Fibroblast of lung (primary cell): ENCODE results near the gene PRRC1. TPM values are rescaled to one million over a fixed set of nuclear protein-coding genes. Genes with fewer than 3 reads are reported as not detected.
"Not testable (repeated sequence)": the region's sequence is repeated elsewhere in the genome, so short reads cannot be mapped to it uniquely, and the experiment has no call there.

ENCODE experiments used
- DNase-seq, 2 donors: peaks; one replicate each; pipeline versions ENCODE4 v3.0.0 to v3.0.0-alpha.2; 2010; ENCODE audit warnings: low read depth in 2 of 2
- H2AFZ ChIP-seq: 2 replicates; pipeline ENCODE4 v1.5.1; 2012; ENCODE audit warnings: low read length, control low read depth, inconsistent platforms
- H3K27ac ChIP-seq: 2 replicates; pipeline ENCODE4 v1.5.1; 2011; ENCODE audit warnings: low read length, control low read depth; ENCODE audit not compliant: insufficient read depth
- H3K27me3 ChIP-seq: 2 replicates; pipeline ENCODE4 v1.5.1; 2011; ENCODE audit warnings: mild to moderate bottlenecking, low read length; ENCODE audit not compliant: control insufficient read depth, insufficient read depth
- H3K36me3 ChIP-seq: 2 replicates; pipeline ENCODE4 v1.5.1; 2011; ENCODE audit warnings: low read length; ENCODE audit not compliant: control insufficient read depth, insufficient read depth
- H3K4me1 ChIP-seq: 2 replicates; pipeline ENCODE4 v1.5.1; 2011; ENCODE audit warnings: low read length; ENCODE audit not compliant: control insufficient read depth, insufficient read depth; ENCODE audit errors: extremely low read depth
- H3K4me2 ChIP-seq: 2 replicates; pipeline ENCODE4 v1.5.1; 2011; ENCODE audit warnings: low read length, control low read depth; ENCODE audit not compliant: insufficient read depth; ENCODE audit errors: extremely low read depth
- H3K4me3 ChIP-seq, 4 experiments: fragments of 200-600 bp in 1 of 4; sonication (generic) in 1 of 4; replicated peaks in 1 of 4; 2 replicates each; pipeline ENCODE4 v1.5.1; 2011 to 2016; ENCODE audit warnings: low read length in 4 of 4, low read depth in 3 of 4, mild to moderate bottlenecking in 3 of 4, control low read depth in 2 of 4, inconsistent platforms in 1 of 4, mixed read lengths in 1 of 4; ENCODE audit not compliant: insufficient read depth in 1 of 4; ENCODE audit errors: control extremely low read depth in 1 of 4
- H3K79me2 ChIP-seq: 2 replicates; pipeline ENCODE4 v1.5.1; 2012; ENCODE audit warnings: mild to moderate bottlenecking, low read length, inconsistent platforms; ENCODE audit not compliant: control insufficient read depth, insufficient read depth
- H3K9ac ChIP-seq: 2 replicates; pipeline ENCODE4 v1.5.1; 2011; ENCODE audit warnings: mild to moderate bottlenecking, low read length, control low read depth; ENCODE audit not compliant: insufficient read depth
- H3K9me3 ChIP-seq: 2 replicates; pipeline ENCODE4 v1.5.1; 2012; ENCODE audit warnings: low read depth, low read length; ENCODE audit not compliant: control insufficient read depth, insufficient read depth
- H4K20me1 ChIP-seq: 2 replicates; pipeline ENCODE4 v1.5.1; 2011; ENCODE audit warnings: low read length; ENCODE audit not compliant: control insufficient read depth, insufficient read depth; ENCODE audit errors: extremely low read depth
- EZH2 ChIP-seq: IDR thresholded peaks from 2 replicates; pipeline ENCODE4 v1.5.1; 2012; ENCODE audit warnings: low read length, control low read depth, mild to moderate bottlenecking; ENCODE audit errors: missing control alignments
- polyA plus RNA-seq, 2 donors: library from polyadenylated mRNA; depleted of rRNA in 1 of 2; stranded (reverse) in 1 of 2; unstranded in 1 of 2; fragments of >200 nt; gene quantifications; 2 replicates each; pipeline ENCODE4 v1.2.1, GENCODE V29; 2011 to 2012; ENCODE audit warnings: missing spikeins in 1 of 2
- total RNA-seq: library from RNA; depleted of rRNA; stranded (reverse); fragments of >200 nt; gene quantifications from 2 replicates; pipeline ENCODE4 v1.2.1, GENCODE V29; 2014
- TF ChIP-seq, protein P1 (sequence below), 2 donors: IDR thresholded peaks in 1 of 2; conservative IDR thresholded peaks in 1 of 2; 1 replicate in 1 of 2; 2 replicates in 1 of 2; pipeline ENCODE4 v1.5.1; 2011 to 2012; ENCODE audit warnings: low read length in 2 of 2, control low read depth in 1 of 2, inconsistent platforms in 1 of 2, low read depth in 1 of 2, mild to moderate bottlenecking in 1 of 2

Gene PRRC1
- total and polyA plus RNA-seq, 2 donors (not counting 1 experiment from before 2014, with no cell fraction given): 44.3 to 125 TPM

DNA sequence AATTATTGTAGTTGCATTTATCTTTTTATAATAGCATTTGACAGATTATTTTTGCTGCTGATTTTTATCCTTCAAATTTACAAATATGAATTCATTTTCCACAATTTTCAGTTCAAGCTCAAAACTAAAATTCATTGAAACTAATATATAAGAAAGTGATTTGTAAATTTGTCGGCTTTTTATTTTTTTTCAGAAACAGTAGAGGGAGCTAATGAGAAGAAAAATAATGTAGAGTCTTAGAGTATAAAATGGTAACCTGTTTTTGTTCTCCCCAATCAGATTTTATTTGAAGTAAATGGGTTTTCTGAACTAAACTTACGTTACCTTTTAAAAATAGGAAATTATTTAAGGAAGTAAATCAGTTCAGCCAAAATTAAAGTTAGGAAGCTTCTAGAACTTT lies 19.2 kb downstream of the PRRC1 start:
- Histone ChIP-seq H3K4me3 (no peak overlapping the region), H3K9ac (no peak overlapping the region), H3K36me3 (peaks cover 4% of the 10 kb centered on the region), H2AFZ (no peak overlapping the region), H3K27me3 (no peaks in the 10 kb centered on the region), H3K79me2 (no peaks in the 10 kb centered on the region), H3K9me3 (no peaks in the 10 kb centered on the region), H3K27ac (no peak overlapping the region), H4K20me1 (no peaks in the 10 kb centered on the region), H3K4me2 (no peak overlapping the region), H3K4me1 (no peaks in the 10 kb centered on the region)
- TF ChIP-seq, protein P1, sequence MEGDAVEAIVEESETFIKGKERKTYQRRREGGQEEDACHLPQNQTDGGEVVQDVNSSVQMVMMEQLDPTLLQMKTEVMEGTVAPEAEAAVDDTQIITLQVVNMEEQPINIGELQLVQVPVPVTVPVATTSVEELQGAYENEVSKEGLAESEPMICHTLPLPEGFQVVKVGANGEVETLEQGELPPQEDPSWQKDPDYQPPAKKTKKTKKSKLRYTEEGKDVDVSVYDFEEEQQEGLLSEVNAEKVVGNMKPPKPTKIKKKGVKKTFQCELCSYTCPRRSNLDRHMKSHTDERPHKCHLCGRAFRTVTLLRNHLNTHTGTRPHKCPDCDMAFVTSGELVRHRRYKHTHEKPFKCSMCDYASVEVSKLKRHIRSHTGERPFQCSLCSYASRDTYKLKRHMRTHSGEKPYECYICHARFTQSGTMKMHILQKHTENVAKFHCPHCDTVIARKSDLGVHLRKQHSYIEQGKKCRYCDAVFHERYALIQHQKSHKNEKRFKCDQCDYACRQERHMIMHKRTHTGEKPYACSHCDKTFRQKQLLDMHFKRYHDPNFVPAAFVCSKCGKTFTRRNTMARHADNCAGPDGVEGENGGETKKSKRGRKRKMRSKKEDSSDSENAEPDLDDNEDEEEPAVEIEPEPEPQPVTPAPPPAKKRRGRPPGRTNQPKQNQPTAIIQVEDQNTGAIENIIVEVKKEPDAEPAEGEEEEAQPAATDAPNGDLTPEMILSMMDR (conservative IDR thresholded peaks at IDR 0.05 in 1 of 2, IDR thresholded peaks at IDR 0.05 in 1 of 2; ENCODE audit: low read depth in 1 of 2, low read length in 2 of 2): peak in 1 of 2 donors; percentile 23
- TF ChIP-seq EZH2: no peak
- peak in 1 of 2 donors; percentile 34 for DNase-seq

DNA sequence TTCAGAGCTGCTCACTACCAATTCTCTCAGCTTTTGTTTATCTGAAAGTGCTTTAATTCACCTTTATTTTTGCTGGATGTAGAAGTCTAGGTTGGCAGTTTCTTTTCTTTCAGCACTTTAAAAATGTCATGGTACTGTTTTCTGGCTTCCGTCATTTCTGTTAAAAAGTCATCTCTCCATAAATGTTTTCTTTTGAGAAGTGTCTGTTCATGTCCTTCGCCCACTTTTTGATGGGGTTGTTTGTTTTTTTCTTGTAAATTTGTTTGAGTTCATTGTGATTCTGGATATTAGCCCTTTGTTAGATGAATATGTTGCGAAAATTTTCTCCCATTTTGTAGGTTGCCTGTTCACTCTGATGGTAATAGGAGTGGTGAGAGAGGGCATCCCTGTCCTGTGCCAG lies 23.1 kb downstream of the PRRC1 start:
- not testable (repeated sequence) for H3K4me3 ChIP-seq, DNase-seq, H4K20me1 ChIP-seq, H3K27me3 ChIP-seq, H3K9me3 ChIP-seq, H3K36me3 ChIP-seq, H3K9ac ChIP-seq, H3K27ac ChIP-seq, H3K79me2 ChIP-seq, H3K4me2 ChIP-seq, H3K4me1 ChIP-seq, H2AFZ ChIP-seq

DNA sequence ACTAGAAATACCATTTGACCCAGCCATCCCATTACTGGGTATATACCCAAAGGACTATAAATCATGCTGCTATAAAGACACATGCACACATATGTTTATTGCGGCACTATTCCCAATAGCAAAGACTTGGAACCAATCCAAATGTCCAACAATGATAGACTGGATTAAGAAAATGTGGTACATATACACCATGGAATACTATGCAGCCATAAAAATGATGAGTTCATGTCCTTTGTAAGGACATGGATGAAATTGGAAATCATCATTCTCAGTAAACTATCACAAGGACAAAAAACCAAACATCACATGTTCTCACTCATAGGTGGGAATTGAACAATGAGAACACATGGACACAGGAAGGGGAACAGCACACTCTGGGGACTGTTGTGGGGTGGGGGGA lies 27.8 kb downstream of the PRRC1 start:
- DNase-seq, H3K4me3 ChIP-seq, H3K4me1 ChIP-seq, H2AFZ ChIP-seq, H3K9me3 ChIP-seq, H3K36me3 ChIP-seq, H3K27ac ChIP-seq, H3K9ac ChIP-seq, H3K79me2 ChIP-seq, H3K4me2 ChIP-seq, H4K20me1 ChIP-seq, H3K27me3 ChIP-seq: not testable (repeated sequence)

DNA sequence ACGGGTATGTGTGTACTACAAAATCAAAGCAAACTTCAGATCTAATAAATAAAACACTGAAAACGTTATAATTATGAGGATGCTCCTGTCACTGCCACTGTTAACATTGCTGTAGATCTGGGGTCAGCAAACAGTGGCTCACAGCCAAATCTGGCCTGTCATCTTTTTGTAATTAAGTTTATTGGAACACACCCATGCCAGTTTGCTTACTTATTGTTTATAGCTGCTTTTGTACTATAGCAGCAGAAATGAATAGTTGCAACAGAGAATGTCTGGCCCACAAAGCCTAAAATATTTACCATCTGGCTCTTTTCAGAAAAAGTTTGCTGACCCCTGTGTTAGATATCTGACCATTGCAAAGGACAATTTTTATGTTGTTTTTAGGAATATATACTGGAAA lies 32.1 kb downstream of the PRRC1 start:
- H3K36me3 ChIP-seq: peaks cover 9% of the 10 kb centered on the region
- no peak overlapping the region for H2AFZ ChIP-seq
- TF ChIP-seq, protein P1 (conservative IDR thresholded peaks at IDR 0.05 in 1 of 2, IDR thresholded peaks at IDR 0.05 in 1 of 2; ENCODE audit: low read depth in 1 of 2, low read length in 2 of 2): no peak
- TF ChIP-seq EZH2: no peak
- no peak overlapping the region for H3K4me3 ChIP-seq
- H3K9ac ChIP-seq: no peak overlapping the region
- no peaks in the 10 kb centered on the region for H3K4me1 ChIP-seq
- H3K9me3 ChIP-seq: no peaks in the 10 kb centered on the region
- H3K27ac ChIP-seq: no peak overlapping the region
- peak in 1 of 2 donors; percentile 14 for DNase-seq
- H3K4me2 ChIP-seq: no peak overlapping the region
- no peaks in the 10 kb centered on the region for H3K27me3 ChIP-seq
- no peaks in the 10 kb centered on the region for H4K20me1 ChIP-seq
- peaks cover 3% of the 10 kb centered on the region for H3K79me2 ChIP-seq
